Panc1 (cell line): ENCODE data around the gene VN1R5. TPM values are rescaled to one million over a fixed set of nuclear protein-coding genes. Genes with fewer than 3 reads are reported as not detected.

Source experiments
- ATAC-seq: fragments of 200-7000 bp; cut with Tn5 transposase; 2 replicates; pipeline ENCODE4 v1.9.1; 2020; ENCODE audit warnings: mild to moderate bottlenecking, moderate library complexity
- BruUV-seq: library from RNA; stranded (reverse); fragments of 400-500 nt; replicated peaks from 2 replicates; lab custom pipeline; 2021; lab: Mats Ljungman, UMichigan
- CTCF ChIA-PET: fragments of 300-600 bp; sonication (Branson Sonifier 250); formaldehyde crosslinking; loops from one replicate; lab custom pipeline; 2022; ENCODE audit warnings: antibody characterized with exemption; lab: Charles Lee
- POLR2A ChIA-PET: fragments of 300-600 bp; sonication (Branson Sonifier 250); formaldehyde crosslinking; loops from one replicate; lab custom pipeline; 2022; ENCODE audit warnings: antibody characterized with exemption; lab: Charles Lee
- DNase-seq: peaks from one replicate; pipeline ENCODE4 v3.0.0-alpha.2; 2010; ENCODE audit warnings: low read depth, low spot score
- H3K27ac ChIP-seq: 2 replicates; pipeline ENCODE4 v1.5.1; 2011; ENCODE audit warnings: mild to moderate bottlenecking, low read length, inconsistent platforms
- H3K27me3 ChIP-seq: fragments of 200-500 bp; sonication (Bioruptor generic); 2 replicates; pipeline ENCODE4 v1.6.0; 2014; ENCODE audit warnings: low read length, inconsistent platforms; ENCODE audit not compliant: control insufficient read depth, insufficient read depth
- H3K36me3 ChIP-seq: fragments of 200-500 bp; sonication (Bioruptor generic); 2 replicates; pipeline ENCODE4 v1.5.1; 2014; ENCODE audit warnings: inconsistent platforms, mild to moderate bottlenecking, low read length, moderate library complexity; ENCODE audit not compliant: control insufficient read depth, insufficient read depth
- H3K4me1 ChIP-seq: 2 replicates; pipeline ENCODE4 v1.5.1; 2011; ENCODE audit warnings: inconsistent platforms, mild to moderate bottlenecking, low read length, moderate library complexity; ENCODE audit not compliant: control insufficient read depth, insufficient read depth
- H3K4me3 ChIP-seq, 2 experiments: 2 replicates each; pipeline ENCODE4 v1.5.1; 2011 to 2012; ENCODE audit warnings: low read depth in 2 of 2, low read length in 2 of 2, mild to moderate bottlenecking in 2 of 2, inconsistent platforms in 1 of 2, moderate library complexity in 1 of 2
- H3K9me3 ChIP-seq: fragments of 200-500 bp; sonication (Bioruptor generic); 2 replicates; pipeline ENCODE4 v1.5.1; 2014; ENCODE audit warnings: low read depth, mild to moderate bottlenecking, inconsistent platforms, low read length, moderate library complexity; ENCODE audit not compliant: control insufficient read depth, insufficient read depth
- POLR2AphosphoS5 ChIP-seq: IDR thresholded peaks from 2 replicates; pipeline ENCODE4 v1.6.1; 2012; ENCODE audit warnings: mild to moderate bottlenecking, low read depth, low read length, moderate library complexity
- SIN3A ChIP-seq: IDR thresholded peaks from 2 replicates; pipeline ENCODE4 v1.6.1; 2012; ENCODE audit warnings: low read depth, mild to moderate bottlenecking, low read length, moderate library complexity, borderline replicate concordance; ENCODE audit not compliant: insufficient read depth
- TCF7L2 ChIP-seq: IDR thresholded peaks from 2 replicates; pipeline ENCODE4 v1.6.1; 2011; ENCODE audit warnings: mild to moderate bottlenecking, low read depth, low read length, inconsistent platforms
- in situ Hi-C: cut with HindIII; loops from 2 replicates; pipeline ENCODE4 v1.10.0; 2016; ENCODE audit warnings: low sequenced_read_pairs, low pct_unique_long_range_greater_than_20kb
- intact Hi-C: fragments of 100-400 bp; cut with micrococcal nuclease; formaldehyde crosslinking; loops from one replicate; pipeline ENCODE4 v1.10.0; 2022; ENCODE audit not compliant: unreplicated experiment
- total RNA-seq: library from RNA; stranded (reverse); gene quantifications from one replicate; pipeline ENCODE4 v1.2.1, GENCODE V29; 2021; ENCODE audit not compliant: unreplicated experiment
- TF ChIP-seq, protein P1 (sequence below), 2 experiments: IDR thresholded peaks; 2 replicates each; pipeline ENCODE4 v1.6.1; 2011 to 2012; ENCODE audit warnings: low read depth in 2 of 2, control low read depth in 1 of 2, low read length in 1 of 2, mild to moderate bottlenecking in 1 of 2, moderate library complexity in 1 of 2; ENCODE audit not compliant: insufficient read depth in 1 of 2
- TF ChIP-seq, protein P2 (sequence below): fragments of 450-650 bp; IDR thresholded peaks from 2 replicates; pipeline ENCODE4 v1.5.1; 2017; ENCODE audit warnings: mild to moderate bottlenecking

Gene VN1R5
- total RNA-seq, 1 experiment from 2014 or later = not detected

DNA sequence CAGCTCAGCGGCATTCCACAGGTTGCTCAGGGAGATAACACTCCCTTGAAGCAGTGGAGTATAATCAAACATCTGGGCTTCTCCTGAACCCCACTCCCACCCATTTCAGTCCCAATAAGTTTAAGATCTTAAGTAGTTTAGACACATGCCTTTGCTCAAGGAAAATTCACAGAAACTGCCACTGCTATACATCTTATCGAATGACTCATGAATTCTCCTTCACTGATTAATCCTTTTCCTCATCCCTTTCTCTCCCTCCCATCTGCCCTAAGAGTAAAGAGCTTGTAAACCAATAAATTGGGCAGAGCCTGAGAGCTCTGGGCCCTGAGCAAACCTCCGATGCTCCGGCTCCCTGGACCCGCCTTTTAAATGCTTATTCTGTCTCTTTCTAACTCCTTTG, 10.2 kb downstream of the VN1R5 start:
- Histone ChIP-seq H3K36me3 (no peaks in the 10 kb centered on the region), H3K4me1 (no peaks in the 10 kb centered on the region), H3K27ac (no peak overlapping the region), H3K9me3 (no peaks in the 10 kb centered on the region), H3K27me3 (no peaks in the 10 kb centered on the region), H3K4me3 (no peak overlapping the region)
- TF ChIP-seq, protein P1, sequence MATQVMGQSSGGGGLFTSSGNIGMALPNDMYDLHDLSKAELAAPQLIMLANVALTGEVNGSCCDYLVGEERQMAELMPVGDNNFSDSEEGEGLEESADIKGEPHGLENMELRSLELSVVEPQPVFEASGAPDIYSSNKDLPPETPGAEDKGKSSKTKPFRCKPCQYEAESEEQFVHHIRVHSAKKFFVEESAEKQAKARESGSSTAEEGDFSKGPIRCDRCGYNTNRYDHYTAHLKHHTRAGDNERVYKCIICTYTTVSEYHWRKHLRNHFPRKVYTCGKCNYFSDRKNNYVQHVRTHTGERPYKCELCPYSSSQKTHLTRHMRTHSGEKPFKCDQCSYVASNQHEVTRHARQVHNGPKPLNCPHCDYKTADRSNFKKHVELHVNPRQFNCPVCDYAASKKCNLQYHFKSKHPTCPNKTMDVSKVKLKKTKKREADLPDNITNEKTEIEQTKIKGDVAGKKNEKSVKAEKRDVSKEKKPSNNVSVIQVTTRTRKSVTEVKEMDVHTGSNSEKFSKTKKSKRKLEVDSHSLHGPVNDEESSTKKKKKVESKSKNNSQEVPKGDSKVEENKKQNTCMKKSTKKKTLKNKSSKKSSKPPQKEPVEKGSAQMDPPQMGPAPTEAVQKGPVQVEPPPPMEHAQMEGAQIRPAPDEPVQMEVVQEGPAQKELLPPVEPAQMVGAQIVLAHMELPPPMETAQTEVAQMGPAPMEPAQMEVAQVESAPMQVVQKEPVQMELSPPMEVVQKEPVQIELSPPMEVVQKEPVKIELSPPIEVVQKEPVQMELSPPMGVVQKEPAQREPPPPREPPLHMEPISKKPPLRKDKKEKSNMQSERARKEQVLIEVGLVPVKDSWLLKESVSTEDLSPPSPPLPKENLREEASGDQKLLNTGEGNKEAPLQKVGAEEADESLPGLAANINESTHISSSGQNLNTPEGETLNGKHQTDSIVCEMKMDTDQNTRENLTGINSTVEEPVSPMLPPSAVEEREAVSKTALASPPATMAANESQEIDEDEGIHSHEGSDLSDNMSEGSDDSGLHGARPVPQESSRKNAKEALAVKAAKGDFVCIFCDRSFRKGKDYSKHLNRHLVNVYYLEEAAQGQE (IDR thresholded peaks at IDR 0.05; ENCODE audit: insufficient read depth in 1 of 2, low read depth in 2 of 2, low read length in 1 of 2) = no peak
- TF ChIP-seq, protein P2, sequence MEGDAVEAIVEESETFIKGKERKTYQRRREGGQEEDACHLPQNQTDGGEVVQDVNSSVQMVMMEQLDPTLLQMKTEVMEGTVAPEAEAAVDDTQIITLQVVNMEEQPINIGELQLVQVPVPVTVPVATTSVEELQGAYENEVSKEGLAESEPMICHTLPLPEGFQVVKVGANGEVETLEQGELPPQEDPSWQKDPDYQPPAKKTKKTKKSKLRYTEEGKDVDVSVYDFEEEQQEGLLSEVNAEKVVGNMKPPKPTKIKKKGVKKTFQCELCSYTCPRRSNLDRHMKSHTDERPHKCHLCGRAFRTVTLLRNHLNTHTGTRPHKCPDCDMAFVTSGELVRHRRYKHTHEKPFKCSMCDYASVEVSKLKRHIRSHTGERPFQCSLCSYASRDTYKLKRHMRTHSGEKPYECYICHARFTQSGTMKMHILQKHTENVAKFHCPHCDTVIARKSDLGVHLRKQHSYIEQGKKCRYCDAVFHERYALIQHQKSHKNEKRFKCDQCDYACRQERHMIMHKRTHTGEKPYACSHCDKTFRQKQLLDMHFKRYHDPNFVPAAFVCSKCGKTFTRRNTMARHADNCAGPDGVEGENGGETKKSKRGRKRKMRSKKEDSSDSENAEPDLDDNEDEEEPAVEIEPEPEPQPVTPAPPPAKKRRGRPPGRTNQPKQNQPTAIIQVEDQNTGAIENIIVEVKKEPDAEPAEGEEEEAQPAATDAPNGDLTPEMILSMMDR = no peak
- TF ChIP-seq SIN3A = no peak
- no peak for TF ChIP-seq TCF7L2
- no peak for TF ChIP-seq POLR2AphosphoS5
- no TSS peak for BruUV-seq
- POLR2A ChIA-PET = no interaction called here
- ATAC-seq (no peak), DNase-seq (no peak)
- in situ Hi-C loops = no loop called here
- CTCF ChIA-PET = no interaction called here
- intact Hi-C loops = no loop called here

DNA sequence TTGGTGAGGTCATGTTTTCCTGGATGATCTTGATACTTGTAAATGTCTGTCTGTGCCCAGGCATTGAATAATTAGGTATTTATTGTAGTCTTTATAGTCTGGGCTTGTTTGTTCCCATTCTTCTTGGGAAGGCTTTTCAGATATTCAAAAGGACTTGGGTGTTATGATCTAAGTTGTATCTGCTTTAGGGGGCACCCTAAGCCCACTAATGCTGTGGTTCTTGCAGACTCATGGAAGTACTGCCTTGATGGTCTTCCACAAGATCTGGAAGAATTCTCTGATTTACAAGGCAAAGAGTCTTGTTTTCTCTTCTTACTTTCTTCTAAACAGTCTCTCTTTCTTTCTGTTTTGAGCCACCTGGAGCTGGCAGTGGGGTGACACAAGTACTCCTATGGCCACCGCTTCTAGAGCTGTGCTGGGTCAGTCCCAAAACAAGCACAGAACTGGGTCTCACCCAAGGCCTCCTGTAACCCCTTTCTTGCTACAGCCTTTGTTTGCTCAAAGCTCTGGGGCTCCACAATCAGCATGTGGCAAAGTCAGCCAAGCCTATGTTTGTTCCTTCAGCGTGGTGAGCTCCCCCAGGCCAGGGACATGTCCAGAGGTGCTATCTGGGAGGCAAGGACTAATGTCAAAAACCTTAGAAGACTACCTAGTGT, 12.6 kb downstream of the VN1R5 start:
- intact Hi-C loops (no loop called here), in situ Hi-C loops (no loop called here)
- no TSS peak for BruUV-seq
- DNase-seq (no peak), ATAC-seq (no peak)
- CTCF ChIA-PET = no interaction called here
- Histone ChIP-seq H3K4me1 (no peaks in the 10 kb centered on the region), H3K4me3 (no peak overlapping the region), H3K9me3 (no peaks in the 10 kb centered on the region), H3K27me3 (no peaks in the 10 kb centered on the region), H3K36me3 (no peaks in the 10 kb centered on the region), H3K27ac (no peak overlapping the region)
- POLR2A ChIA-PET = no interaction called here
- TF ChIP-seq POLR2AphosphoS5 (no peak), SIN3A (no peak), TCF7L2 (no peak)
- TF ChIP-seq, protein P2 = no peak
- TF ChIP-seq, protein P1 (IDR thresholded peaks at IDR 0.05; ENCODE audit: insufficient read depth in 1 of 2, low read depth in 2 of 2, low read length in 1 of 2) = no peak
